ENCODE data around the gene ZNF77.
"Not testable (repeated sequence)": the region's sequence is repeated elsewhere in the genome, so short reads cannot be mapped to it uniquely, and the experiment has no call there.

Gene ZNF77

DNA sequence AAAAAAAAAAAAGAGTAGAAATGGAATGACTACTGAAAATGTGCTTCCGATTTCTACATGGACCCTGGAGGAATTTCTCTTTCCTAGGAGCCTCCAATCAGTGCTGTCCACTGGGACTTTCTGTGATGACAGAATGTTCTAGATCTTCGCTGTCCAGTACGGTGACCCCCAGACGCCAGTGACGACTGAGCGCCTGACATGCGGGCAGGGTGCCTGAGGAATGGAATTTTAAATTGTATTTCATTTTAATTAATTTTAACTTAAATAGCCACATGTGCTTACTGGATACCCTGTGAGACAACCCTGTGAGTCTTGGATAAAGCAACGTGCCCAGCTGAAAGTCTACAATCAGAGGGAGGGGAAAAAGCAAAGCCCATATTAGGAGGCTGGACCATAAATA, 28.5 kb upstream of the ZNF77 start:
- DNase-seq (ENCODE audit: extremely low read depth, low read depth) = no peak
- TF ChIP-seq, protein P1, sequence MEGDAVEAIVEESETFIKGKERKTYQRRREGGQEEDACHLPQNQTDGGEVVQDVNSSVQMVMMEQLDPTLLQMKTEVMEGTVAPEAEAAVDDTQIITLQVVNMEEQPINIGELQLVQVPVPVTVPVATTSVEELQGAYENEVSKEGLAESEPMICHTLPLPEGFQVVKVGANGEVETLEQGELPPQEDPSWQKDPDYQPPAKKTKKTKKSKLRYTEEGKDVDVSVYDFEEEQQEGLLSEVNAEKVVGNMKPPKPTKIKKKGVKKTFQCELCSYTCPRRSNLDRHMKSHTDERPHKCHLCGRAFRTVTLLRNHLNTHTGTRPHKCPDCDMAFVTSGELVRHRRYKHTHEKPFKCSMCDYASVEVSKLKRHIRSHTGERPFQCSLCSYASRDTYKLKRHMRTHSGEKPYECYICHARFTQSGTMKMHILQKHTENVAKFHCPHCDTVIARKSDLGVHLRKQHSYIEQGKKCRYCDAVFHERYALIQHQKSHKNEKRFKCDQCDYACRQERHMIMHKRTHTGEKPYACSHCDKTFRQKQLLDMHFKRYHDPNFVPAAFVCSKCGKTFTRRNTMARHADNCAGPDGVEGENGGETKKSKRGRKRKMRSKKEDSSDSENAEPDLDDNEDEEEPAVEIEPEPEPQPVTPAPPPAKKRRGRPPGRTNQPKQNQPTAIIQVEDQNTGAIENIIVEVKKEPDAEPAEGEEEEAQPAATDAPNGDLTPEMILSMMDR (IDR thresholded peaks at IDR 0.05; ENCODE audit: low read depth, low read length, missing control alignments) = no peak
- no peak overlapping the region for H3K4me3 ChIP-seq (replicated peaks; ENCODE audit: low read depth, low read length)

DNA sequence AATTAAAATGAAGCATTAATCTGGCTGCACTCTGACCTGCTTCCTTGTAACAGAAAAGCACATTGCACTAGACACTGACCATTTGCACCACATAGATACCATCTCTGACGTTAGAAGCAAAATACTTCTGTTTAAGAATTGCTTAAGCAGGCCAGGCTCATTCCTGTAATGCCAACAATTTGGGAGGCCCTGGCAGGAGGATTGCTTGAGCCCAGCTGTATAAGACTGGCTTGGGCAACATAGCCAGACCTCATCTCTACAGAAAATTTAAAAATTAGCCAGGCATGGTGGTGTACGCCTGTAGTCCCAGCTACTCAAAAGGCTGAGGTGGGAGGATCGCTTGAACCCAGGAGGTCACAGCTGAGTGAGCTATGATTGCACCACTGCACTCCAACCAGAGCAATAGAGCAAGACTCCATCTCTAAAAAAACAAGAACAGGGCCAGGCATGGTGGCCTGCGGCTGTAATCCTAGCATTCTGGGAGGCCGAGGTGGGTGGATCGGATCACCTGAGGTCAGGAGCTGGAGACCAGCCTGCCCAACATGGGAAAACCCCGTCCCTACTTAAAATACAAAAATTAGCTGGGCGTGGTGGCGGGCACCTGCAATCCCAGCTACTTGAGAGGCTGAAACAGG, 25.5 kb upstream of the ZNF77 start:
- H3K4me3 ChIP-seq (replicated peaks; ENCODE audit: low read depth, low read length) = no peak overlapping the region
- TF ChIP-seq, protein P1 (IDR thresholded peaks at IDR 0.05; ENCODE audit: low read depth, low read length, missing control alignments) = no peak
- DNase-seq (ENCODE audit: extremely low read depth, low read depth) = no peak

DNA sequence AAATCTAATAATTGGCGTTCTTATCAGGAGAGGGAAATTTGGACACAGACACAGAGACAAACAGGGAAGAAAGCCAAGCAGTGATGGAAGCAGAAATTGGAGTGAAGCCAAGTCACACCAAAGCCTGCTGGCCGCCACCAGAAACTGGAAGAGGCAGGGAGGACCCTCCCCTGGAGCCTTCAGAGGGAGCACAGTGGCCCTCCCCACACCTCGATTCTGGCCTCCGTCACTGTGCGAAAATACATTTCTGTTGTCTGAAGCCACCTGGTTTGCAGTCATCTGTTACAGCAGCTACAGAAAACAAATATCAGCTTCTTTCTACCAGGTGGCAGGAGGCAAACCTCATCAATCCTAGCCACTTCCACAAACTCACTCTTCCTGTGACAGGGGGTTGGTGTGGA, 24.3 kb upstream of the ZNF77 start:
- TF ChIP-seq, protein P1 (IDR thresholded peaks at IDR 0.05; ENCODE audit: low read depth, low read length, missing control alignments) = no peak
- no peak overlapping the region for H3K4me3 ChIP-seq (replicated peaks; ENCODE audit: low read depth, low read length)
- DNase-seq (ENCODE audit: extremely low read depth, low read depth) = no peak

DNA sequence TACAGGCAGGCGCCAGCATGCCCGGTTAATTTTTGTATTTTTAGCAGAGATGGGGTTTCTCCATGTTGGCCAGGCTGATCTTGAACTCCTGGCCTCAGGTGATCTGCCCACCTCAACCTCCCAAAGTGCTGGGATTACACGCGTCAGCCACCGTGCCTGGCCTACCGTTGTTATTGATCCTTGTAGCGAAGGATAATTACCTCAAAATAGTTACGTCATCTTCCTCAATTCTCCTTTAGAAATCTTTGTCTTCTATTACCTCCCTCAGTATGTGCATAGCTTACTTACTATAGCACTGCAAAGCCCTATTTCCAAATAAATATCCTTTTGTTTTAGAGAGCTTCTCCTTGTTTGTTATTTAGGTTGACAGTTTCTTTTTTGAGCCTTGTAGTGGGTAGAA, 23.2 kb upstream of the ZNF77 start:
- TF ChIP-seq, protein P1 (IDR thresholded peaks at IDR 0.05; ENCODE audit: low read depth, low read length, missing control alignments) = no peak
- no peak for DNase-seq (ENCODE audit: extremely low read depth, low read depth)
- H3K4me3 ChIP-seq (replicated peaks; ENCODE audit: low read depth, low read length) = no peak overlapping the region

DNA sequence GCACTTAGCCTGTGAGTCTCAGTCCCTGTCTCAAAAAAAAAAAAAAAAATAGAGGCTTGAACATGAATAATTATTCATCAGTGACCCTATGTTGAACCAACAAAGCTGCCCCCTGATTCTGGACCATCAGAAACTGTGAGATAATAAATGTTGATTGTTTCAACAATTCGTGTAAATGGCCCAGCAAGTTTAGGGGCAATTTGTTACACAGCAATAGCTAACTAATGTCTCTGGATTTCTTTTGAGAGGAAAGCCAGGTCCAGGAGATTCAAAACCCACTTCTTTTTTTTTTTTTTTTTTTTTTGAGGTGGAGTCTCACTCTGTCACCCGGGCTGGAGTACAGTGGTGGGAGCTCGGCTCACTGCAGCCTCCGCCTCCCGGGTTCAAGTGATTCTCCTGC, 20.1 kb upstream of the ZNF77 start:
- TF ChIP-seq, protein P1 (IDR thresholded peaks at IDR 0.05; ENCODE audit: low read depth, low read length, missing control alignments) = no peak
- DNase-seq (ENCODE audit: extremely low read depth, low read depth) = no peak

DNA sequence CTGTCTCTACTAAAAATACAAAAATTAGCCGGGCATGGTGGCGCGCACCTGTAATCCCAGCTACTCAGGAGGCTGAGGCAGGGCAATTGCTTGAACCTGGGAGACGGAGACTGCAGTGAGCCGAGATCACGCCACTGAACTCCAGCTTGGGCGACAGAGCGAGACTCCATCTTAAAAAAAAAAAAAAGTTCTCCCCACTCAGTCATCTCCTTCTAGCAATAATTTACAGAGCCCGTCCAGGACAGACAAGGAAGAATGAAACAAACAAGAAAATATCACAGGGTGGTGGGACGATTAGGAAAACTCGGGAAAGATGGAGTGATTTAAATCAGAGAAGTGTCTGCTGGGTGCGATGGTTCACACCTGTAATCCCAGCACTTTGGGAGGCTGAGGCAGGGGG, 18.9 kb upstream of the ZNF77 start:
- H3K4me3 ChIP-seq (replicated peaks; ENCODE audit: low read depth, low read length); DNase-seq (ENCODE audit: extremely low read depth, low read depth): not testable (repeated sequence)

More for the DNA sequence above, 20.1 kb upstream of the ZNF77 start:
- H3K4me3 ChIP-seq (replicated peaks; ENCODE audit: low read depth, low read length) = no peak overlapping the region

DNA sequence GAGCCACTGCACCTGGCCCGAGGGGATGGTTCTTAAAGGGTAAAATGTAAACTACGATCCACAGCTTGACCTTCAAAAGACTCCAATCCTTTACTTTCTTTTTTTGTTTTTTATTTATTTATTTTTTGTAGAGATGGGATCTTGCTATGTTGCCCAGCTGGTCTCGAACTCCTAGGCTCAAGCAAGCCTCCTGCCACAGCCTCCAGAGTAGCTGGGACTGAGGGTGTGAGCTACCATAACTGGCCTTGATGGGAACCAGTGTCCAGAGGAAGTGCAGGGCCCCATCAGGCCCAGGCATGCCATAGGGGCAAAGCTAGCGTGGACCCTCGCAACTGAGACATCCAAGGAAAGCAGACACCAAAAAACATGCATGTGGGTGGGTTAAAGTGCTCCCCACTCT, 18.4 kb upstream of the ZNF77 start:
- TF ChIP-seq, protein P1 (IDR thresholded peaks at IDR 0.05; ENCODE audit: low read depth, low read length, missing control alignments) = no peak
- no peak for DNase-seq (ENCODE audit: extremely low read depth, low read depth)
- no peak overlapping the region for H3K4me3 ChIP-seq (replicated peaks; ENCODE audit: low read depth, low read length)

All from HFF-Myc (cell line).